HG03060 (cell line): Measurements from ENCODE around the gene MT1G.
"Not testable (repeated sequence)": the region's sequence is repeated elsewhere in the genome, so short reads cannot be mapped to it uniquely, and the experiment has no call there.

Experiments used
- ATAC-seq: cut with Tn5 transposase; IDR thresholded peaks from one replicate; pipeline ENCODE4 v1.9.1; 2021; ENCODE audit warnings: low read depth, moderate number of reproducible peaks; ENCODE audit not compliant: unreplicated experiment

The MT1G gene

DNA sequence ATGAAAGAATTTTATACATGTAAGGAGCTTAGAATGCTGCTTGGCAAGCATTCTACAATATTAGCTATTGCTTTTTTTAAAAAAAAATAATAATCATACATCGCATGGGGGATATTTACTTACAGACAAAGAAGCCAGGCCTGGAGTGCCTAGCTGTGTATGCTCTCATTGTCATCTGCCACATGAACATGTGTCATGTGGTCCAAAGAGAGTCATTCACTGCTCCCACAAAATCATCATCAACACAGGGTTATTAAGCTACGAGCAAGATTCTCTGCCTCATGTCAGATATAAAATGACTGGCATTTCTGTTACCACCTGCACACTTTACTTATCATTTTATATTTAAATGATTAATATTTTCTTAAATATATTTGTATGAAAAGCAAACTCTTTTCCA is 44.2 kb downstream of the MT1G start:
- ATAC-seq = no peak

- ATAC-seq = not testable (repeated sequence)
These were observed 44.7 kb downstream of the MT1G start for GRCh38 chr16:56623184-56623583.

DNA sequence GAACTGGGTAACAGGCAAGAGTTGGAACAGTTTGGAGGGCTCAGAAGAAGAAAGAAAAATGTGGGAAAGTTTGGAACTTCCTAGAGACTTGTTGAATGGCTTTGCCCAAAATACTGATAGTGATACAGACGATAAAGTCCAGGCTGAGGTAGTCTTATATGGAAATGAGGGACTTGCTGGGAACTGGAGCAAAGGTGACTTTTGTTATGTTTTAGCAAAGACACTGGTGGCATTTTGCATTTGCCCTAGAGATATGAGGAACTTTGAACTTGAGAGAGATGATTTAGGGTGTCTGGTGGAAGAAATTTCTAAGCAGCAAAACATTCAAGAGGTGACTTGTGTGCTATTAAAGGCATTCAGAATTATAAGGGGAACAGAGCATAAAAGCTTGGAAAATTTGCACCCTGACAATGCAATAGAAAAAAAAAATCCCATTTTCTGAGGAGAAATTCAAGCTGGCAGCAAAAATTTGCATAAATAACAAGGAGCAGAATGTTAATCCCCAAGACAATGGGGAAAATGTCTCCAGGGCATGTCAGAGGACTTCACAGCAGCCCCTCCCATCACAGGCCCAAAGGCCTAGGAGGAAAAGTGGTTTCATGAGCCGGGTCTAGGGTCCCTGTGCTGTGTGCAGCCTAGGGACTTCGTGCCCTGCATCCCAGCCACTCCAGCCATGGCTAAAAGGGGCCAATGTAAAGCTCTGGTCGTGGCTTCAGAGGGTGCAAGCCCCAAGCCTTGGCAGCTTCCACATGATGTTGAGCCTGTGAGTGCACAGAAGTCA is 46.0 kb downstream of the MT1G start:
- ATAC-seq = not testable (repeated sequence)

GRCh38 chr16:56620339-56620897 is 47.4 kb downstream of the MT1G start:
- ATAC-seq = no peak

DNA sequence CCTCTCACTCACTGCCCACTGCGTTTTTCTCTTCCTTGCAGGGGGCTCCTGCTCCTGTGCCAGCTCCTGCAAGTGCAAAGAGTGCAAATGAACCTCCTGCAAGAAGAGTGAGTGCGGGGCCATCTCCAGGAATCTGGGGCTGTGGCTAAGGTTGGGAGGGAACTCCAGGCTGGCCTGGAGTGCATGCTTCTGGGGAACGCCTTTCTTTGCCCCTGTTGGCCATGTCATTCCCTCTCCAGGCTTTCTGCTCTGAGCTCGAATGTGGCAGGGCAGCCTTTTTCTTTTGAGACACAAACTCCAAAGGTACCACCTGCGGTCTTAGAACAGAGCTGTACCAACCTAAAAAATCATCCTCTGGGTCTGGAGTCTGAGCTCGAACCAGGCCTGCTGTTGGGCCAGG is 49.7 kb downstream of the MT1G start:
- ATAC-seq = no peak

DNA sequence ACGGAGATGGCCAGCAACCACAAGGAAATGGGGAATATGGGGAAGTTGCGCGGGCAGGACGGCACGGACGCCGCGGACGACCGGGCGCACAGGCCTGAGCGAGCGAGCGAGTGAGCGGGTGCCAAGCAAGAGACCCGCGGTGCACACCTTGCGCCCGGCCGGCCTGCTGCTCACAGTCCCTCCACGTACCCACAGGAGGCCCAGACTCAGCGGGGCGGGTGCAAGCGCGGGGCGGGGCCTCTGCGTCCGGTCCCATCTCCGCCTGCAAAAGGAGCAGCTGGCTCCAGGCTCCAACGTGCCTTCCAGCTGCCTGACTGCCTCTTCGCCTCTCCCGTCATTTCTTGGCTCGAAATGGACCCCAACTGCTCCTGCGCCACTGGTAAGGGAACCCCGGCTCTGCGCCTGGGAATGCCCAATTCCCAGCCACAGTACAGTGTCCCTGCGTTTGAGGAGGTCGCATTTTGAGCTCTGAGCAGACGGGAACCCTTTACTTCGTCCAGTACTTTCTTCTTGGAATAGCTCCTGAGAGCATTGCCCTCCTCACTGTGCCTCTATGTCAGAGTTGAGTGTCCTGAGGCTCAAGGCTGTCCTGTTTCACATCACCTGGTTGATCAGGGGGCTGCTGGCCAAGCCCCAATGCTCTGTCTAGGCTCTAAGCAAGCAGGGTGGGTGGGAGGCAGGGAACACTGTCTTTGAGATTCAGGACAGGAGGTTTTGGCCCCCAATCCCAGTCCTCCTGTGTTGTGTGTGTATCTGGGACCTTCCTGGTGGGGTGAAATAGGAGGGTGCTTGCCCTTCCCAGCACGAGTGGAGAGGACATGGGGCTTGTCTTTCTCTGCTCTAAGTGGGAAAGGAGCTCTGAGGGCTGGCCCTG is 50.4 kb downstream of the MT1G start:
- ATAC-seq = no peak
